Left lung (tissue), 10 donors: ENCODE results near the gene SRSF9. TPM values are rescaled to one million over a fixed set of nuclear protein-coding genes. Genes with fewer than 3 reads are reported as not detected.
A peak's percentile ranks its signal among the peaks of the same experiment; 100 is the strongest.

ENCODE experiments used
- ATAC-seq: fragments of 200-7000 bp; cut with Tn5 transposase; one replicate; pipeline ENCODE4 v1.9.1; 2020; ENCODE audit warnings: moderate library complexity
- DNase-seq, 4 donors: peaks; one replicate each; pipeline ENCODE4 v3.0.0-alpha.2; 2013 to 2020
- H3K27ac ChIP-seq, 2 donors: fragments of 200-600 bp; sonication (generic) in 1 of 2; one replicate each; pipeline versions ENCODE4 v1.5.0 to v1.8.0; 2020 to 2021
- H3K27me3 ChIP-seq, 2 donors: fragments of 200-600 bp; sonication (generic) in 1 of 2; one replicate each; pipeline versions ENCODE4 v1.5.0 to v1.8.0; 2020 to 2021
- H3K36me3 ChIP-seq, 2 donors: fragments of 200-600 bp; sonication (generic) in 1 of 2; one replicate each; pipeline versions ENCODE4 v1.5.0 to v1.8.0; 2020 to 2021
- H3K4me1 ChIP-seq, 2 donors: fragments of 200-600 bp; one replicate each; pipeline ENCODE4 v1.8.0; 2021
- H3K4me3 ChIP-seq, 2 donors: fragments of 200-600 bp; sonication (generic) in 1 of 2; one replicate each; pipeline versions ENCODE4 v1.5.0 to v1.8.0; 2020 to 2021; ENCODE audit warnings: mild to moderate bottlenecking in 1 of 2
- H3K9me3 ChIP-seq, 2 donors: fragments of 200-600 bp; sonication (generic) in 1 of 2; one replicate each; pipeline versions ENCODE4 v1.5.0 to v1.8.0; 2020 to 2021
- CTCF ChIP-seq, 2 donors: fragments of 200-600 bp; sonication (generic) in 1 of 2; IDR thresholded peaks; one replicate each; pipeline versions ENCODE4 v1.5.0 to v1.8.0; 2021; ENCODE audit warnings: antibody characterized with exemption in 2 of 2
- intact Hi-C, 2 donors: fragments of 100-400 bp; cut with DNase I; formaldehyde crosslinking; loops; one replicate each; pipeline versions ENCODE4 v1.11.2 to v1.14.2; 2022
- polyA plus RNA-seq, 6 donors: library from polyadenylated mRNA; unstranded; fragments of 120-200 nt; gene quantifications; one replicate each; pipeline ENCODE4 v1.2.1, GENCODE V29; 2013; ENCODE audit not compliant: insufficient read length in 6 of 6
- total RNA-seq, 2 donors: library from RNA; stranded (reverse); fragmentation: NEBNext Ultra II Directional; extraction: Animal tissue kit (Norgen Biotek cat#: 25700); gene quantifications; one replicate each; pipeline ENCODE4 v1.2.1, GENCODE V29; 2021
- donor health status: DM: no; HTN: yes; CAD: no.
- donor health status: DM: no; HTN: no; CAD: no.

Gene SRSF9
- total and polyA plus RNA-seq, 8 donors = 120 to 225 (median 197) TPM

DNA sequence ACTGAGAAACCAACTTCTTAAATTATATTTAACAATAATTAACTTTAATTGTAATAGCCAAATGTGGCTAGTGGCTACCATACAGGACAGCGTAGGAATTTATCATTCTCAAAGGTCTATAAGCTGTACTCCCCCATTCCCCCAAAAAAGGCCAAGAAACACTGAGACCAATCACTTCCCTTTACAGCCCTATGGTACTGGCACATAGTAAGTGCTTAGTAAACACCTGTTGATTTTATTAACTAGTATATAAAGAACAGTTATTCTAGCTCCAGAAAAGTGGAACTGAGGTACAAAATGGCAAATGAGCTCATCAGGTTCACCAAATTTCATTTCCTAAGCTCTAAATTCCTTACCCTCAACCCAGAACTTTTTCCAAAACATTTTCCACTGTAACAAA lies 6.1 kb upstream of the SRSF9 start:
- ATAC-seq = no peak

DNA sequence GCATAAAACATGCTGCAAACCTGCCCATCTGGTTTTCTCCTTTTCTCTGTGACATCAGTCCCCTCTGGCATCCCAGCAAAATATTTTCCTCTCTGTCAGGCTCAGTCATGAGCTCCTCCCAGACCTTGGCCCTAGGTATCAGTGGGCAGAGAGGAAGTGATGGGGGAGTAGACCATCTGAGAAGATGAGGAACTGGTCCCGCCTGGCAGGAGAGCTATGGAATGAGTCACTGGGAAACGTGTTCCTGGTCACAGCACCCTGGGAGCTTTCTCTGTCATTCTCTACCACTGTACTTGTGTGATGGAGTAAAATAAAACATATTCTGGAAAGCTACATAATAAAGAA lies 5.0 kb upstream of the SRSF9 start:
- peak in 1 of 4 donors; percentile 24 for DNase-seq

More for the DNA sequence above, 6.1 kb upstream of the SRSF9 start:
- intact Hi-C loops = no loop called here
- no peak for TF ChIP-seq CTCF (IDR thresholded peaks at IDR 0.05)
- Histone ChIP-seq H3K27ac (no peak overlapping the region), H3K27me3 (no peaks in the 10 kb centered on the region), H3K4me3 (no peak overlapping the region), H3K36me3 (no peaks in the 10 kb centered on the region), H3K9me3 (no peaks in the 10 kb centered on the region), H3K4me1 (peaks cover 0 to 1% of the 10 kb centered on the region in 2 donors)
- no peak for DNase-seq

GRCh38 chr12:120473807-120474615 lies 4.5 kb upstream of the SRSF9 start:
- ATAC-seq (no peak), DNase-seq (no peak)
- no peaks in the 10 kb centered on the region for H3K27me3 ChIP-seq
- H3K36me3 ChIP-seq = no peaks in the 10 kb centered on the region
- no peak overlapping the region for H3K4me3 ChIP-seq
- H3K9me3 ChIP-seq = no peaks in the 10 kb centered on the region
- TF ChIP-seq CTCF (IDR thresholded peaks at IDR 0.05) = no peak
- peaks cover 5 to 10% of the 10 kb centered on the region in 2 donors for H3K4me1 ChIP-seq
- intact Hi-C loops = no loop called here
- H3K27ac ChIP-seq = no peak overlapping the region

More for the DNA sequence above, 5.0 kb upstream of the SRSF9 start:
- intact Hi-C loops = no loop called here
- Histone ChIP-seq H3K4me1 (peaks cover 5 to 10% of the 10 kb centered on the region in 2 donors), H3K27ac (no peak overlapping the region), H3K27me3 (no peaks in the 10 kb centered on the region), H3K36me3 (no peaks in the 10 kb centered on the region), H3K9me3 (no peaks in the 10 kb centered on the region), H3K4me3 (no peak overlapping the region)
- peak; percentile 42 for ATAC-seq
- TF ChIP-seq CTCF (IDR thresholded peaks at IDR 0.05) = no peak

- intact Hi-C loops = no loop called here
- Histone ChIP-seq H3K4me1 (peaks cover 10 to 18% of the 10 kb centered on the region in 2 donors), H3K27ac (no peak overlapping the region), H3K4me3 (no peak overlapping the region), H3K9me3 (no peaks in the 10 kb centered on the region), H3K36me3 (no peaks in the 10 kb centered on the region), H3K27me3 (no peaks in the 10 kb centered on the region)
- no peak for TF ChIP-seq CTCF (IDR thresholded peaks at IDR 0.05)
- DNase-seq (no peak), ATAC-seq (no peak)
These were observed 3.0 kb upstream of the SRSF9 start for GRCh38 chr12:120472521-120472920.

DNA sequence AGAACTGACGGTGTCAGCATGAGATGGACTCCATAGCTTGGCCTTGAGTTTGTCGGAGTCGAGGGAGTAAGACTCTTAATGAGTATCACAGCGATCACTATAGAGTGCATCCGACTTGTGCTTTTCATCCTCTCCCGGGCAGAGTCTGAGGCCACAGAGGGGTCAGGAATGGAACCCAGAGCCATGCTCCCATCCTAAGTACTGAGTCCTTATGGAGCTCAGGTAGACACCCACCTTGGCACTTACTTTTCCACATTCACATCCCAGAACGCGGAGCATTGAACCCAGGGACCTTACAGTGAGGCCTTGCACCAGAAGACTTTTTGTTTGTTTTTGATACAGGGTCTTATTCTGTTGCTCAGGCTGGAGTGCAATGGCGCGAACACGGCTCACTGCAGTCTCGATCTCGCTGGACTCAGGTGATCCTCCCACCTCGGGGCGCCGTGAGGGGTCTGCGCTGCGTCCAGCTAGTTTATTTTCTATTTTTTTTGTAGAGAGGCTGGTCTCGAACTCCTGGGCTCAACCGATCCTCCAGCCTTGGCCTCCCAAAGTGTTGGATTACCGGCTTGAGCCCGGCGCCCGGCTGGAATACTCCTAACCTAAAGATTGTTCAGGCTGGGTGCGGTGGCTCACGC lies 719 bp upstream of the SRSF9 start:
- peak; percentile 27 for ATAC-seq
- intact Hi-C loops = no loop called here
- Histone ChIP-seq H3K36me3 (peaks cover 0 to 16% of the 10 kb centered on the region in 2 donors), H3K4me1 (peaks cover 10 to 37% of the 10 kb centered on the region in 2 donors), H3K27ac (peak overlapping the region; percentile 94 to 95), H3K27me3 (no peaks in the 10 kb centered on the region), H3K9me3 (no peaks in the 10 kb centered on the region), H3K4me3 (peak overlapping the region; percentile 82 to 95)
- no peak for TF ChIP-seq CTCF (IDR thresholded peaks at IDR 0.05)
- DNase-seq = no peak
